Panc1 (cell line): ENCODE measurements around the gene HORMAD2. TPM values are rescaled to one million over a fixed set of nuclear protein-coding genes. Genes with fewer than 3 reads are reported as not detected.

ENCODE experiments used
- ATAC-seq: fragments of 200-7000 bp; cut with Tn5 transposase; 2 replicates; pipeline ENCODE4 v1.9.1; 2020; ENCODE audit warnings: mild to moderate bottlenecking, moderate library complexity
- BruUV-seq: library from RNA; stranded (reverse); fragments of 400-500 nt; replicated peaks from 2 replicates; lab custom pipeline; 2021; lab: Mats Ljungman, UMichigan
- CTCF ChIA-PET: fragments of 300-600 bp; sonication (Branson Sonifier 250); formaldehyde crosslinking; loops from one replicate; lab custom pipeline; 2022; ENCODE audit warnings: antibody characterized with exemption; lab: Charles Lee
- POLR2A ChIA-PET: fragments of 300-600 bp; sonication (Branson Sonifier 250); formaldehyde crosslinking; loops from one replicate; lab custom pipeline; 2022; ENCODE audit warnings: antibody characterized with exemption; lab: Charles Lee
- DNase-seq: peaks from one replicate; pipeline ENCODE4 v3.0.0-alpha.2; 2010; ENCODE audit warnings: low read depth, low spot score
- H3K27ac ChIP-seq: 2 replicates; pipeline ENCODE4 v1.5.1; 2011; ENCODE audit warnings: mild to moderate bottlenecking, low read length, inconsistent platforms
- H3K27me3 ChIP-seq: fragments of 200-500 bp; sonication (Bioruptor generic); 2 replicates; pipeline ENCODE4 v1.6.0; 2014; ENCODE audit warnings: low read length, inconsistent platforms; ENCODE audit not compliant: control insufficient read depth, insufficient read depth
- H3K36me3 ChIP-seq: fragments of 200-500 bp; sonication (Bioruptor generic); 2 replicates; pipeline ENCODE4 v1.5.1; 2014; ENCODE audit warnings: inconsistent platforms, mild to moderate bottlenecking, low read length, moderate library complexity; ENCODE audit not compliant: control insufficient read depth, insufficient read depth
- H3K4me1 ChIP-seq: 2 replicates; pipeline ENCODE4 v1.5.1; 2011; ENCODE audit warnings: inconsistent platforms, mild to moderate bottlenecking, low read length, moderate library complexity; ENCODE audit not compliant: control insufficient read depth, insufficient read depth
- H3K4me3 ChIP-seq, 2 experiments: 2 replicates each; pipeline ENCODE4 v1.5.1; 2011 to 2012; ENCODE audit warnings: low read depth in 2 of 2, low read length in 2 of 2, mild to moderate bottlenecking in 2 of 2, inconsistent platforms in 1 of 2, moderate library complexity in 1 of 2
- H3K9me3 ChIP-seq: fragments of 200-500 bp; sonication (Bioruptor generic); 2 replicates; pipeline ENCODE4 v1.5.1; 2014; ENCODE audit warnings: low read depth, mild to moderate bottlenecking, inconsistent platforms, low read length, moderate library complexity; ENCODE audit not compliant: control insufficient read depth, insufficient read depth
- CTCF ChIP-seq: fragments of 450-650 bp; IDR thresholded peaks from 2 replicates; pipeline ENCODE4 v1.5.1; 2017; ENCODE audit warnings: mild to moderate bottlenecking
- POLR2AphosphoS5 ChIP-seq: IDR thresholded peaks from 2 replicates; pipeline ENCODE4 v1.6.1; 2012; ENCODE audit warnings: mild to moderate bottlenecking, low read depth, low read length, moderate library complexity
- REST ChIP-seq, 2 experiments: IDR thresholded peaks; 2 replicates each; pipeline ENCODE4 v1.6.1; 2011 to 2012; ENCODE audit warnings: low read depth in 2 of 2, control low read depth in 1 of 2, low read length in 1 of 2, mild to moderate bottlenecking in 1 of 2, moderate library complexity in 1 of 2; ENCODE audit not compliant: insufficient read depth in 1 of 2
- SIN3A ChIP-seq: IDR thresholded peaks from 2 replicates; pipeline ENCODE4 v1.6.1; 2012; ENCODE audit warnings: low read depth, mild to moderate bottlenecking, low read length, moderate library complexity, borderline replicate concordance; ENCODE audit not compliant: insufficient read depth
- TCF7L2 ChIP-seq: IDR thresholded peaks from 2 replicates; pipeline ENCODE4 v1.6.1; 2011; ENCODE audit warnings: mild to moderate bottlenecking, low read depth, low read length, inconsistent platforms
- in situ Hi-C: cut with HindIII; loops from 2 replicates; pipeline ENCODE4 v1.10.0; 2016; ENCODE audit warnings: low sequenced_read_pairs, low pct_unique_long_range_greater_than_20kb
- intact Hi-C: fragments of 100-400 bp; cut with micrococcal nuclease; formaldehyde crosslinking; loops from one replicate; pipeline ENCODE4 v1.10.0; 2022; ENCODE audit not compliant: unreplicated experiment
- total RNA-seq: library from RNA; stranded (reverse); gene quantifications from one replicate; pipeline ENCODE4 v1.2.1, GENCODE V29; 2021; ENCODE audit not compliant: unreplicated experiment

The HORMAD2 gene
- total RNA-seq, 1 experiment from 2014 or later = not detected

GRCh38 chr22:30186510-30186909, 106.2 kb downstream of the HORMAD2 start:
- BruUV-seq = no TSS peak
- DNase-seq (no peak), ATAC-seq (no peak)
- no peak overlapping the region for H3K4me3 ChIP-seq
- H3K27me3 ChIP-seq = no peaks in the 10 kb centered on the region
- POLR2A ChIA-PET = interaction anchor here (0.7 to 1.0 kb wide), 3 partner anchors 9 to 26 kb away, joined by 3 read pairs; no protein-coding TSS in a partner anchor
- in situ Hi-C loops (no loop called here), intact Hi-C loops (no loop called here)
- no peaks in the 10 kb centered on the region for H3K9me3 ChIP-seq
- TF ChIP-seq POLR2AphosphoS5 (no peak), TCF7L2 (no peak)
- no peaks in the 10 kb centered on the region for H3K36me3 ChIP-seq
- CTCF ChIA-PET = no interaction called here
- H3K4me1 ChIP-seq = peaks cover 15% of the 10 kb centered on the region
- peak overlapping the region; percentile 63; the same call in 1 of the 2 replicates for H3K27ac ChIP-seq

- intact Hi-C loops (no loop called here), in situ Hi-C loops (no loop called here)
- H3K9me3 ChIP-seq = no peaks in the 10 kb centered on the region
- no peak overlapping the region for H3K4me3 ChIP-seq
- H3K36me3 ChIP-seq = no peaks in the 10 kb centered on the region
- H3K4me1 ChIP-seq = peaks cover 11% of the 10 kb centered on the region
- peak overlapping the region; percentile 63; the same call in 1 of the 2 replicates for H3K27ac ChIP-seq
- ChIA-PET POLR2A (no interaction called here), CTCF (no interaction called here)
- TF ChIP-seq SIN3A (no peak), POLR2AphosphoS5 (no peak), CTCF (no peak), REST (IDR thresholded peaks at IDR 0.05; ENCODE audit: insufficient read depth in 1 of 2, low read depth in 2 of 2, low read length in 1 of 2) (no peak), TCF7L2 (no peak)
- DNase-seq (no peak), ATAC-seq (no peak)
- BruUV-seq = no TSS peak
- H3K27me3 ChIP-seq = no peaks in the 10 kb centered on the region
Measured at GRCh38 chr22:30187094-30187493, 106.8 kb downstream of the HORMAD2 start.

DNA sequence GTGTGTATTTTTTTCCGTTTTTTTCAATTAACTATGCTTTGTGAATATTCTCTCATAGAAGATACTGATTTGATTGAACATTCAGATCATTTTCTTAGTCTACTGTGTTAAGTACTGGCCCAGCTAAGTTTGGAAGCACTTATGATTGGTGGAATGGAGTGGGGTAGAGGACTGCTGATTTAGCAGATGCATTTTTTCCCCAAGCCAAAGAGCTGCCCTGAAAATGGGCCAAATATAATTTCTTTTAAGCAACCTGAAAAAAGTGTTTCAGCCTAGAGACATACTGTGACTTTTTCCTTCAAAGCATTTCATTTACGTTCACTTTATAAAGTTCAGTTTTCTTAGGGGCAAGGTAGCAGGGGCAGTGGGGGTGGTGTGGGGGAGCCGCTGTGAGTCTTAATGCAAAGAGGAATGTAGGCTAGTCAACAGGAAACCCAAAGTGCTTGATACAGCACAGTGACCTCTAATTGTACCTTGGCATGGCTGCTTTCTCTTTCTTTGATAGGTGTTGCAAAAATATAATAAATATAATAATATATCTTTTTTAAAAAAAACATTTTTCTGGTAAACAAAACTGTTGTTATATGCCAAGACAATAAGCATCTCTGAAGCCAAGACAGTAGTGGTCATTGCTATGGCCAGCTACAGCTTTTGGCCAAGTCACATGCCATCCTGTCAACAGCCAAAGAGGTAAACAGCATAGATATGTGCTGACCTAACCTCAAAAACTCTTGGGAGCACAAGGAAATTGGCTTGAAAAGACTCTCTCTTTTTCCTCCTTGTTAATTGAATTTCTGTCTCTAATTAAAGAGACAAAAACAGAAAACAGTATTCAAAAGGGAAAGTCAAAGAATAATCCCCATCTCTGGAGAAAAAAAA, 107.5 kb downstream of the HORMAD2 start:
- H3K36me3 ChIP-seq = no peaks in the 10 kb centered on the region
- ATAC-seq (no peak), DNase-seq (no peak)
- peaks cover 7% of the 10 kb centered on the region for H3K4me1 ChIP-seq
- intact Hi-C loops (no loop called here), in situ Hi-C loops (no loop called here)
- ChIA-PET CTCF (no interaction called here), POLR2A (no interaction called here)
- peaks cover 4% of the 10 kb centered on the region; the same call in 1 of the 2 replicates for H3K9me3 ChIP-seq
- TF ChIP-seq SIN3A (no peak), REST (IDR thresholded peaks at IDR 0.05; ENCODE audit: insufficient read depth in 1 of 2, low read depth in 2 of 2, low read length in 1 of 2) (no peak), TCF7L2 (no peak), POLR2AphosphoS5 (no peak)
- no peaks in the 10 kb centered on the region for H3K27me3 ChIP-seq
- H3K4me3 ChIP-seq = no peak overlapping the region
- no TSS peak for BruUV-seq
- H3K27ac ChIP-seq = peak overlapping the region; percentile 59
